K562 (cell line): ENCODE measurements around the gene CABP2. TPM values are rescaled to one million over a fixed set of nuclear protein-coding genes. Genes with fewer than 3 reads are reported as not detected.

Experiments
- FOXP1 ChIP-seq: sonication (generic); formaldehyde crosslinking; IDR thresholded peaks from 2 replicates; pipeline ENCODE4 v1.8.0; 2022; ENCODE audit warnings: mild to moderate bottlenecking, missing genetic modification reagents
- GATAD2B ChIP-seq: fragments of 450-650 bp; IDR thresholded peaks from 2 replicates; pipeline ENCODE4 v1.6.1; 2017; ENCODE audit warnings: mild to moderate bottlenecking, borderline replicate concordance
- HDAC1 ChIP-seq, 2 experiments: fragments of 450-650 bp; IDR thresholded peaks; 2 replicates each; pipeline ENCODE4 v1.6.1; 2016 to 2017; ENCODE audit warnings: inconsistent platforms in 1 of 2, mild to moderate bottlenecking in 1 of 2, moderate library complexity in 1 of 2
- KAT2B ChIP-seq: IDR thresholded peaks from one replicate; pipeline ENCODE4 v1.6.1; 2012; ENCODE audit warnings: low read depth, mild to moderate bottlenecking, control low read depth, inconsistent platforms, low read length, moderate library complexity
- MAX ChIP-seq: sonication (generic); formaldehyde crosslinking; IDR thresholded peaks from 2 replicates; pipeline ENCODE4 v1.9.0; 2022; ENCODE audit warnings: mild to moderate bottlenecking, missing genetic modification reagents
- MGA ChIP-seq: fragments of 450-650 bp; IDR thresholded peaks from 2 replicates; pipeline ENCODE4 v1.6.1; 2016; ENCODE audit warnings: mild to moderate bottlenecking, moderate library complexity
- SAFB ChIP-seq: fragments of 200-400 bp; formaldehyde crosslinking; IDR thresholded peaks from 2 replicates; pipeline ENCODE4 v1.6.1; 2017; ENCODE audit warnings: low read depth, low read length, borderline replicate concordance
- ZFP91 ChIP-seq: sonication (generic); formaldehyde crosslinking; IDR thresholded peaks from 2 replicates; pipeline ENCODE4 v1.8.0; 2022; ENCODE audit warnings: mild to moderate bottlenecking, missing genetic modification reagents
- ZNF134 ChIP-seq: fragments of 250-450 bp; sonication (Bioruptor Pico); conservative IDR thresholded peaks from 2 replicates; pipeline ENCODE4 v1.4.0; 2020
- polyA plus RNA-seq, 8 experiments: library from polyadenylated mRNA; depleted of rRNA in 4 of 8; stranded (reverse) in 5 of 8; unstranded in 3 of 8; fragments of >200 nt; fragmentation: Nextera tagmentation in 2 of 8; fragmentation: Illumina TruSeq in 1 of 8; extraction: Ambion mirVana in 2 of 8; extraction: Trizol in 1 of 8; gene quantifications; 2 replicates each; pipeline versions ENCODE4 v1.2.1 to v1.2.3, GENCODE V29; 2011 to 2014; ENCODE audit warnings: inconsistent platforms in 1 of 8, missing spikeins in 1 of 8
- total RNA-seq, 7 experiments: library from RNA; depleted of rRNA in 6 of 7; stranded (reverse); fragments of >200 nt in 6 of 7; fragmentation: Illumina TruSeq in 2 of 7; extraction: Trizol in 2 of 7; gene quantifications; 2 replicates each; pipeline versions ENCODE4 v1.2.1 to v1.2.3, GENCODE V29; 2011 to 2021; ENCODE audit warnings: low replicate concordance in 1 of 7

Gene CABP2
- total and polyA plus RNA-seq, 9 of the 15 experiments (the other 6 are each of a cell fraction or from before 2014, with no cell fraction given): not detected

DNA sequence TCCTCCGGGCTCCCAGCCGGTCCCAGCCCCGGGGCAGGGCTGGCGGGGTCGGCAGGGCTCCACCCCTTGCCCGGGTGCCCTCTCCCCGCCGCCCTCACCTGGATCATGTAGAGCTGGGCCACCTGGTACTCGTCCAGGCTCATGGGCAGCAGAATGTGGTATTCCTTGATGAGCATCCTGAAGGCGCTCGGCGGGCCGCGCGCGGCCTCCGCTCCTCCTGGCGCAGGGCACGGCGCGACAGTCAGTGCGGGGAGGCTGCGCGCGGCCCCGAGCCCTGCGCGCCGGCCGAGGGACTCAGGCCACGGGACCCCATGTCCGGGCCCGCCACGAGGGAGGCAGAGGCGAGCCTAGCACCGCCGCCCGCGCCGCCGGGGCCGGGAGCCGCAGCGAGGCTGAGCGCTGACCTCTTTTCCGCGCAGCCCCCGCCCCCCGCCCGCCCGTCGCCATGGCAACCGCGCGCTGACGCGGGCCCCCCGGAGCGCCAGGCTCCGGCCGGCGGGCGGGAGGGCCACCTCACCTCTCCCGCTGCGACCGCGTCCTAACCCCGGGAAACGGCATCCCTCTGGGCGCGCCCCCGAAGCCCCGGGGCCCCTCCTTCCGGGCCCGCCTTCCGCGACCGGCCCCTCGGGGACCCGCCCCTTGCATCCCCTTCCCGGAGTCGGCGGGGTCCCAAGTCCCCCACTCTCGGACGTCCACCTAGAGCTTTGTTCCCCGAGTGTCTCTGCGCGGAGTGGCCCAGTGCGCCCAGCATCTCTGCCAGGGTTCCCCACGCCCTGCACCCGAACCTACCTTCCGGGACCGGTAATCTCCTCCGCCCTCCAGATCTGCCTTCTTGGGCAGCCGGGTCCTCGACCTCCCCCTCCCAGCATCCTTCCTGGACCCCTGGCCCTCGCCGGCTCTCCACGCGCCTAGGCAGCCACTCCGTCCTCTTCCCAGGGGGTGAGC lies 19.0 kb downstream of the CABP2 start (continued):
- TF ChIP-seq SAFB (peak; percentile 56; the same call in 1 of the 2 replicates), MGA (no peak), FOXP1 (CRISPR knock-in tag) (peak; percentile 58; the same call in 1 of the 2 replicates), KAT2B (no peak), MAX (CRISPR knock-in tag) (peak; percentile 35; the same call in 1 of the 2 replicates), GATAD2B (0 out of 2 replicates have a peak, but pooled peaks have one; percentile 63), ZNF134 (CRISPR knock-in tag) (no peak), ZFP91 (no peak), HDAC1 (IDR thresholded peaks at IDR 0.05) (peak in 1 of 2 experiments; percentile 65; a peak in 2 of 4 replicates)
